ENCODE data around the gene CREB3. TPM values are rescaled to one million over a fixed set of nuclear protein-coding genes. Genes with fewer than 3 reads are reported as not detected.

CREB3 gene
- polyA plus RNA-seq, 2 donors = 10.5 to 13.6 TPM

GRCh38 chr9:35730486-35730854 lies 2.0 kb upstream of the CREB3 start:
- peak overlapping the region; percentile 86 to 99 for H3K27ac ChIP-seq (ENCODE audit: low read depth in 2 of 2, low read length in 1 of 2)
- H3K36me3 ChIP-seq (ENCODE audit: control insufficient read depth in 2 of 2, insufficient read depth in 2 of 2, low read length in 1 of 2) = peaks cover 3% of the 10 kb centered on the region in 2 donors
- peaks cover 10 to 14% of the 10 kb centered on the region in 2 donors for H3K4me1 ChIP-seq (ENCODE audit: control insufficient read depth in 2 of 2, insufficient read depth in 2 of 2, low read length in 1 of 2)
- no peaks in the 10 kb centered on the region for H3K9me3 ChIP-seq (ENCODE audit: control insufficient read depth in 2 of 2, insufficient read depth in 1 of 2, low read depth in 1 of 2, low read length in 1 of 2)
- 66 to 76% methylated on average over 2 of the region's 2 CpGs for WGBS, 2 donors
- peak overlapping the region in 1 of 2 donors; percentile 9 for H3K4me3 ChIP-seq (ENCODE audit: low read depth in 1 of 2, low read length in 2 of 2)
- no peaks in the 10 kb centered on the region for H3K27me3 ChIP-seq (ENCODE audit: control insufficient read depth in 1 of 2, insufficient read depth in 2 of 2, low read length in 2 of 2)

DNA sequence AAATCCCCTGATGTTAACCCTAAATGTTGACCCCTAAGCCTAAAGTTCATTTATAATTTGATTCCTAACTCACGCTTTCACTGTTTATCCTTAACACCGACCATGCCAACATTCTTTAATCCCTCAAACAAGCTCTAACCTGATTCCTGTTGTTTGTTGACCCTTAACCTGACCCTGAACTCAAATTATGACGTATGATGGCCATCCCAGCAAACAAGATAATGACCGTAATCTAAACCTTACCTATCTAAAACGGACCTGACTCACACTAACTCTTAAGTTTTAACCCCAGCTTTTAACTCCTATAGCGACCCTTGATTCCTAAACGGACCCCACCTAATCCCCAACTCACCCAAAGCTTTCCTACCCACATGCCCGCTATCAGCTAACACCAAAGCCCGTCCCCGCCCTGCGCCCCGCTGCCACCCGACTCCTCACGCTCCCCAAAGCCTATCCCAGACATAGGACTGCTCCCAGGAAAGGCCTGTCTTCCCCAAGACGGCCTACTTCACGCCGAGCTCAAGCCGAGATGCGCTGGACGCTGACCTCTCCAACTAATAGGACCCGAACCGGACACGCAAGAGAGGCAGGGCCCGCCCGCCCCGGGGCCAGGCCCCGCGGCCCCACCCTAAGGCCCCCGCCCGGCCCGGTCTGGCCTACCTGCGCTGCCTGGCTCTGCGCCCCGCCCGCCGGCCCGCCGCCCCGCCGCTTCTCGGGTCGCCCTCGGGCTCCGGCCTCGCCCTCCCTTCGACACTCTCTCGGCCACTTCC lies 866 bp upstream of the CREB3 start:
- Histone ChIP-seq H3K4me3 (ENCODE audit: low read depth in 1 of 2, low read length in 2 of 2) (peak overlapping the region; percentile 81 to 83), H3K27ac (ENCODE audit: low read depth in 2 of 2, low read length in 1 of 2) (peak overlapping the region; percentile 99), H3K4me1 (ENCODE audit: control insufficient read depth in 2 of 2, insufficient read depth in 2 of 2, low read length in 1 of 2) (peaks cover 10 to 14% of the 10 kb centered on the region in 2 donors), H3K27me3 (ENCODE audit: control insufficient read depth in 1 of 2, insufficient read depth in 2 of 2, low read length in 2 of 2) (no peaks in the 10 kb centered on the region), H3K36me3 (ENCODE audit: control insufficient read depth in 2 of 2, insufficient read depth in 2 of 2, low read length in 1 of 2) (peaks cover 4 to 9% of the 10 kb centered on the region in 2 donors), H3K9me3 (ENCODE audit: control insufficient read depth in 2 of 2, insufficient read depth in 1 of 2, low read depth in 1 of 2, low read length in 1 of 2) (no peaks in the 10 kb centered on the region)
- 1% methylated on average over 42 to 47 of the region's 47 CpGs for WGBS, 2 donors

DNA sequence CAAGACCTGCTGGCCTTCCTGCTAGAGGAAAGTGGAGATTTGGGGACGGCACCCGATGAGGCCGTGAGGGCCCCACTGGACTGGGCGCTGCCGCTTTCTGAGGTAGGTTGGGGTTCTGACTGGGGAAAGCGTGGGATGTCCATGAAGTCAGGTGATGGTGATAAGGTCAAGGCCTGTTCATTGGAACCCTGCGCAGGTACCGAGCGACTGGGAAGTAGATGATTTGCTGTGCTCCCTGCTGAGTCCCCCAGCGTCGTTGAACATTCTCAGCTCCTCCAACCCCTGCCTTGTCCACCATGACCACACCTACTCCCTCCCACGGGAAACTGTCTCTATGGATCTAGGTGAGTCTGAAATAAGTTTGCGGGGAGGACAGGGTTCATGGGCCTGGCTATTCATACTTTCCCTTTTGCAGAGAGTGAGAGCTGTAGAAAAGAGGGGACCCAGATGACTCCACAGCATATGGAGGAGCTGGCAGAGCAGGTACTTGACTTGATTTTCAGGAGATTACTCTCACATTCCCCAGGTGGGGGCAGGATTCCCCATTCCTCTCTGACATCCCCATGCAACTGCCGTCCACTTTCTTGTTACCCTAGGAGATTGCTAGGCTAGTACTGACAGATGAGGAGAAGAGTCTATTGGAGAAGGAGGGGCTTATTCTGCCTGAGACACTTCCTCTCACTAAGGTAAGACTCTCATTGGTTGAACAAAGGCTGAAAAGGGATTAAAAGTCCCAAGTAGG lies 505 bp downstream of the CREB3 start:
- Histone ChIP-seq H3K4me3 (ENCODE audit: low read depth in 1 of 2, low read length in 2 of 2) (peak overlapping the region; percentile 81 to 83), H3K27me3 (ENCODE audit: control insufficient read depth in 1 of 2, insufficient read depth in 2 of 2, low read length in 2 of 2) (no peaks in the 10 kb centered on the region), H3K9me3 (ENCODE audit: control insufficient read depth in 2 of 2, insufficient read depth in 1 of 2, low read depth in 1 of 2, low read length in 1 of 2) (no peaks in the 10 kb centered on the region), H3K27ac (ENCODE audit: low read depth in 2 of 2, low read length in 1 of 2) (peak overlapping the region; percentile 99), H3K36me3 (ENCODE audit: control insufficient read depth in 2 of 2, insufficient read depth in 2 of 2, low read length in 1 of 2) (peaks cover 5 to 21% of the 10 kb centered on the region in 2 donors), H3K4me1 (ENCODE audit: control insufficient read depth in 2 of 2, insufficient read depth in 2 of 2, low read length in 1 of 2) (peaks cover 10 to 11% of the 10 kb centered on the region in 2 donors)
- 1 to 2% methylated on average over 14 of the region's 14 CpGs for WGBS, 2 donors

- Histone ChIP-seq H3K27ac (ENCODE audit: low read depth in 2 of 2, low read length in 1 of 2) (no peak overlapping the region), H3K9me3 (ENCODE audit: control insufficient read depth in 2 of 2, insufficient read depth in 1 of 2, low read depth in 1 of 2, low read length in 1 of 2) (no peaks in the 10 kb centered on the region), H3K4me1 (ENCODE audit: control insufficient read depth in 2 of 2, insufficient read depth in 2 of 2, low read length in 1 of 2) (peaks cover 4 to 10% of the 10 kb centered on the region in 2 donors), H3K36me3 (ENCODE audit: control insufficient read depth in 2 of 2, insufficient read depth in 2 of 2, low read length in 1 of 2) (peaks cover 14 to 30% of the 10 kb centered on the region in 2 donors), H3K27me3 (ENCODE audit: control insufficient read depth in 1 of 2, insufficient read depth in 2 of 2, low read length in 2 of 2) (no peaks in the 10 kb centered on the region), H3K4me3 (ENCODE audit: low read depth in 1 of 2, low read length in 2 of 2) (no peak overlapping the region)
- 83 to 91% methylated on average over 3 of the region's 3 CpGs for WGBS, 2 donors
Measured at GRCh38 chr9:35734096-35734495, 1.6 kb downstream of the CREB3 start.

- Histone ChIP-seq H3K4me3 (ENCODE audit: low read depth in 1 of 2, low read length in 2 of 2) (no peak overlapping the region), H3K27ac (ENCODE audit: low read depth in 2 of 2, low read length in 1 of 2) (no peak overlapping the region), H3K9me3 (ENCODE audit: control insufficient read depth in 2 of 2, insufficient read depth in 1 of 2, low read depth in 1 of 2, low read length in 1 of 2) (no peaks in the 10 kb centered on the region), H3K4me1 (ENCODE audit: control insufficient read depth in 2 of 2, insufficient read depth in 2 of 2, low read length in 1 of 2) (peaks cover 0 to 8% of the 10 kb centered on the region in 2 donors), H3K36me3 (ENCODE audit: control insufficient read depth in 2 of 2, insufficient read depth in 2 of 2, low read length in 1 of 2) (peaks cover 21 to 51% of the 10 kb centered on the region in 2 donors), H3K27me3 (ENCODE audit: control insufficient read depth in 1 of 2, insufficient read depth in 2 of 2, low read length in 2 of 2) (no peaks in the 10 kb centered on the region)
- 38 to 57% methylated on average over 5 of the region's 5 CpGs for WGBS, 2 donors
Measured at GRCh38 chr9:35736201-35736633, 3.8 kb downstream of the CREB3 start.

DNA sequence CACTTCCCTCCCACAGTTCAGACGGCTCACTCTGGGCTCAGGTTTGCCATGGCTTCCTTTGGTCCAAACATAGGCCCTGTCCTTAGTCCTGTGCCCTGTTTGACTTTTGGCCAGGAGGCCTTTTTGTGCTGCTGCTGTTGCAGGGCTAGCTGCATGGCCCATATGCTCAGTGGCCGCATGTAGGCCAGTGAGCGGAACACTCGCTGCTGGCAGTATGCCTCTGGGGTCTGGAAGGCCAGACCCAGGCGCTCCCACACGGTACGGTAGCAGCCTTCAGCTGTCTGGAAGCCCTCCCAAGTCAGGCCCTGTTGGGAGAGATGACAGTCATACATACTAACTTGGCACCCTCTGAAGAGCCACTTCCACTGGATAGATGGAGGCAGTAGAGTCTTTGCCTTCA lies 4.7 kb downstream of the CREB3 start:
- H3K4me1 ChIP-seq (ENCODE audit: control insufficient read depth in 2 of 2, insufficient read depth in 2 of 2, low read length in 1 of 2) = peaks cover 0 to 4% of the 10 kb centered on the region in 2 donors
- H3K4me3 ChIP-seq (ENCODE audit: low read depth in 1 of 2, low read length in 2 of 2) = no peak overlapping the region
- H3K27ac ChIP-seq (ENCODE audit: low read depth in 2 of 2, low read length in 1 of 2) = no peak overlapping the region
- WGBS, 2 donors = 72 to 78% methylated on average over 7 of the region's 7 CpGs
- H3K9me3 ChIP-seq (ENCODE audit: control insufficient read depth in 2 of 2, insufficient read depth in 1 of 2, low read depth in 1 of 2, low read length in 1 of 2) = no peaks in the 10 kb centered on the region
- H3K36me3 ChIP-seq (ENCODE audit: control insufficient read depth in 2 of 2, insufficient read depth in 2 of 2, low read length in 1 of 2) = peaks cover 26 to 59% of the 10 kb centered on the region in 2 donors
- H3K27me3 ChIP-seq (ENCODE audit: control insufficient read depth in 1 of 2, insufficient read depth in 2 of 2, low read length in 2 of 2) = no peaks in the 10 kb centered on the region

DNA sequence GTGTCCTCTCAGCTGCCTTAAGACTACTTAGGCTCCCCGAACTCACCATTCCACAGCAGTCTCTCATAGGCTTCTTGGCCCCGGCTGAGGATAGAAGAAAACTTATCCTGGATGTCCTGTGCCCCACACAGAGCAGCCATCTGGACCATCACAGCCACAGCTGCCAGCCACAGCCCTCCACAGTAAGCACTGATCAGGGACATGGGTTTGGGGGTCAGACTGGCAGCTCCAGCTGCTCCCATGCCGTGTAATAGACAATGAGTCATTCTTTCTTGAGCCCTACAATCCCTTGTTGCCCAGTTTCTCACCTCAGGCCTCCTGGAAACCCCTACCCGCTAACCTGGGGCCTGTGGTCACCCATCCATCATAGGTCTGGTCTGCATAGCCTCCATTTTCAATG lies 5.7 kb downstream of the CREB3 start:
- no peak overlapping the region for H3K4me3 ChIP-seq (ENCODE audit: low read depth in 1 of 2, low read length in 2 of 2)

DNA sequence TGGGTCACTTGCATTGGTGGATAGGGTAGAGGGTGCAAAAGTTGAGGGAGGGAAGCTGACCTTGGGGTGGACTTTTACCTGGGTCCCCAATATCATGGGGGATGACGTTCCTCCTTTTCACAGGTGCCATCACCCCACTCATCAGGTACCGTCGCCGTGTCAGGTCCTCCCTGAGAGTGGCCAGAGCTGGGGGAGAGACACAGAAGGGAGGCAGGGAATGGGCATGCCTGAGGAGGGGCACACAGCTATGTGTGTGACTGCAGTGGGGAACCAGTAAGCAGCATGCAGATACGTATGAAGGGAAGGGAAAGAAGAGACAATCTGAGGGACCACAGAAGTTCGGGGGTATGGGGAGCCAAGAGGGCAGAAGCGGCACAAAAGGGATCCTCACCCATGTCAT lies 6.5 kb downstream of the CREB3 start:
- no peak overlapping the region for H3K4me3 ChIP-seq (ENCODE audit: low read depth in 1 of 2, low read length in 2 of 2)
- no peaks in the 10 kb centered on the region for H3K27me3 ChIP-seq (ENCODE audit: control insufficient read depth in 1 of 2, insufficient read depth in 2 of 2, low read length in 2 of 2)
- no peak overlapping the region for H3K27ac ChIP-seq (ENCODE audit: low read depth in 2 of 2, low read length in 1 of 2)
- H3K36me3 ChIP-seq (ENCODE audit: control insufficient read depth in 2 of 2, insufficient read depth in 2 of 2, low read length in 1 of 2) = peaks cover 26 to 61% of the 10 kb centered on the region in 2 donors
- H3K4me1 ChIP-seq (ENCODE audit: control insufficient read depth in 2 of 2, insufficient read depth in 2 of 2, low read length in 1 of 2) = no peaks in the 10 kb centered on the region
- H3K9me3 ChIP-seq (ENCODE audit: control insufficient read depth in 2 of 2, insufficient read depth in 1 of 2, low read depth in 1 of 2, low read length in 1 of 2) = no peaks in the 10 kb centered on the region
- 86 to 88% methylated on average over 7 of the region's 7 CpGs for WGBS, 2 donors

More for the DNA sequence above, 5.7 kb downstream of the CREB3 start:
- H3K27me3 ChIP-seq (ENCODE audit: control insufficient read depth in 1 of 2, insufficient read depth in 2 of 2, low read length in 2 of 2) = no peaks in the 10 kb centered on the region
- no peaks in the 10 kb centered on the region for H3K9me3 ChIP-seq (ENCODE audit: control insufficient read depth in 2 of 2, insufficient read depth in 1 of 2, low read depth in 1 of 2, low read length in 1 of 2)
- no peak overlapping the region for H3K27ac ChIP-seq (ENCODE audit: low read depth in 2 of 2, low read length in 1 of 2)
- H3K36me3 ChIP-seq (ENCODE audit: control insufficient read depth in 2 of 2, insufficient read depth in 2 of 2, low read length in 1 of 2) = peaks cover 26 to 61% of the 10 kb centered on the region in 2 donors
- 77 to 79% methylated on average over 4 of the region's 4 CpGs for WGBS, 2 donors
- H3K4me1 ChIP-seq (ENCODE audit: control insufficient read depth in 2 of 2, insufficient read depth in 2 of 2, low read length in 1 of 2) = no peaks in the 10 kb centered on the region

GRCh38 chr9:35740243-35740642 lies 7.8 kb downstream of the CREB3 start:
- no peaks in the 10 kb centered on the region for H3K27me3 ChIP-seq (ENCODE audit: control insufficient read depth in 1 of 2, insufficient read depth in 2 of 2, low read length in 2 of 2)
- no peak overlapping the region for H3K27ac ChIP-seq (ENCODE audit: low read depth in 2 of 2, low read length in 1 of 2)
- WGBS, 2 donors = 90 to 91% methylated on average over 6 of the region's 6 CpGs
- no peaks in the 10 kb centered on the region for H3K9me3 ChIP-seq (ENCODE audit: control insufficient read depth in 2 of 2, insufficient read depth in 1 of 2, low read depth in 1 of 2, low read length in 1 of 2)
- H3K4me1 ChIP-seq (ENCODE audit: control insufficient read depth in 2 of 2, insufficient read depth in 2 of 2, low read length in 1 of 2) = no peaks in the 10 kb centered on the region
- H3K36me3 ChIP-seq (ENCODE audit: control insufficient read depth in 2 of 2, insufficient read depth in 2 of 2, low read length in 1 of 2) = peaks cover 26 to 69% of the 10 kb centered on the region in 2 donors
- H3K4me3 ChIP-seq (ENCODE audit: low read depth in 1 of 2, low read length in 2 of 2) = no peak overlapping the region
